Spleen (tissue), 11 donors: ENCODE data around the gene KANSL1L. TPM values are rescaled to one million over a fixed set of nuclear protein-coding genes. Genes with fewer than 3 reads are reported as not detected.
A peak's percentile ranks its signal among the peaks of the same experiment; 100 is the strongest.

Experiments
- DNase-seq: peaks from one replicate; pipeline ENCODE4 v3.0.0-alpha.2; 2020
- H3K27ac ChIP-seq, 8 donors: fragments of 200-600 bp; sonication (generic) in 7 of 8; 1 replicate in 4 of 8; 2 replicates in 4 of 8; pipeline versions ENCODE4 v1.5.0 to v1.8.0; 2016 to 2021; ENCODE audit warnings: inconsistent platforms in 4 of 8, mild to moderate bottlenecking in 4 of 8, moderate library complexity in 1 of 8
- H3K27me3 ChIP-seq, 7 donors: fragments of 200-600 bp; sonication (generic) in 6 of 7; replicated peaks in 1 of 7; 1 replicate in 4 of 7; 2 replicates in 3 of 7; pipeline versions ENCODE4 v1.5.0 to v1.8.0; 2016 to 2021; ENCODE audit warnings: inconsistent platforms in 3 of 7, mild to moderate bottlenecking in 1 of 7
- H3K36me3 ChIP-seq, 6 donors: fragments of 200-600 bp; sonication (generic) in 5 of 6; 1 replicate in 4 of 6; 2 replicates in 2 of 6; pipeline versions ENCODE4 v1.5.0 to v1.8.0; 2016 to 2021; ENCODE audit warnings: inconsistent platforms in 2 of 6
- H3K4me1 ChIP-seq, 6 donors: fragments of 200-600 bp; sonication (generic) in 5 of 6; 1 replicate in 3 of 6; 2 replicates in 3 of 6; pipeline versions ENCODE4 v1.5.0 to v1.8.0; 2016 to 2021; ENCODE audit warnings: inconsistent platforms in 3 of 6
- H3K4me3 ChIP-seq, 8 donors: fragments of 200-600 bp; sonication (generic) in 7 of 8; 1 replicate in 4 of 8; 2 replicates in 4 of 8; pipeline versions ENCODE4 v1.5.0 to v1.8.0; 2016 to 2021; ENCODE audit warnings: inconsistent platforms in 4 of 8, mild to moderate bottlenecking in 4 of 8, moderate library complexity in 2 of 8
- H3K9me3 ChIP-seq, 8 donors: fragments of 200-600 bp; sonication (generic) in 7 of 8; 1 replicate in 4 of 8; 2 replicates in 4 of 8; pipeline versions ENCODE4 v1.5.0 to v1.8.0; 2016 to 2021; ENCODE audit warnings: inconsistent platforms in 4 of 8
- CTCF ChIP-seq, 11 experiments: fragments of 200-600 bp in 7 of 11; fragments of 450-650 bp in 4 of 11; sonication (generic) in 4 of 11; IDR thresholded peaks in 8 of 11; conservative IDR thresholded peaks in 3 of 11; 1 replicate in 7 of 11; 2 replicates in 4 of 11; pipeline versions ENCODE4 v1.4.0 to v1.8.0; 2016 to 2021; ENCODE audit warnings: antibody characterized with exemption in 11 of 11, inconsistent platforms in 4 of 11, mild to moderate bottlenecking in 1 of 11
- POLR2A ChIP-seq, 3 donors: fragments of 450-650 bp; IDR thresholded peaks; one replicate each; pipeline ENCODE4 v1.5.1; 2017; ENCODE audit warnings: antibody characterized with exemption in 3 of 3, mild to moderate bottlenecking in 1 of 3
- POLR2AphosphoS5 ChIP-seq, 3 donors: sonication (generic); formaldehyde crosslinking; IDR thresholded peaks; one replicate each; pipeline ENCODE4 v1.5.1; 2017; ENCODE audit warnings: antibody characterized with exemption in 3 of 3
- WGBS, 5 donors: extraction: QIAGEN DNeasy Blood & Tissue Kit in 3 of 5; methylation state at CpG; one replicate each; pipeline versions ENCODE4 v1.1.5 to v1.1.7; 2013 to 2018; 5-methylcytosine and 5-hydroxymethylcytosine counted together
- intact Hi-C: fragments of 100-400 bp; cut with DNase I; formaldehyde crosslinking; loops from one replicate; pipeline ENCODE4 v1.15.0; 2023; ENCODE audit warnings: low total_unique reads
- polyA plus RNA-seq, 3 donors: library from polyadenylated mRNA; stranded (reverse); fragments of 200-250 nt; gene quantifications; one replicate each; pipeline ENCODE4 v1.2.1, GENCODE V29; 2013
- total RNA-seq, 7 donors: library from RNA; depleted of rRNA in 3 of 7; stranded (reverse); fragments of >200 nt in 3 of 7; fragmentation: NEBNext Ultra II Directional in 4 of 7; extraction: Animal tissue kit (Norgen Biotek cat#: 25700) in 4 of 7; gene quantifications; one replicate each; pipeline versions ENCODE4 v1.1.0 to v1.2.1, GENCODE V29; 2016 to 2021
- donor health status: healthy with polysubstance abuse.
- donor health status: DM: no; HTN: no; CAD: no; lungs with moderate emphysema.
- donor health status: DM: no; HTN: no; CAD: no.
- donor health status: Bipolar disorder and iron deficiency.
- donor health status: healthy.
- donor health status: DM: no; HTN: no; CAD: no.
- donor health status: DM: yes; HTN: yes; CAD: no.

Gene KANSL1L
- total and polyA plus RNA-seq, 10 donors, result 1.2 to 30.5 (median 15.3) TPM

- WGBS, 5 donors, result 0 to 1% (median 1%) methylated on average over 41 to 58 of the region's 58 CpGs
- H3K4me3 ChIP-seq, result peak within 1 kb of the TSS; percentile 74 to 99 (median 96)
- intact Hi-C loops, result no loop called here
Measured at GRCh38 chr2:210002158-210003157, 168.8 kb downstream of the KANSL1L start, which contains the start of gene RPE. Gene RPE (plus strand): TSS chr2:210002638. CDS start chr2:210002662, 24 bp downstream.

GRCh38 chr2:210000464-210001324 is 170.5 kb downstream of the KANSL1L start:
- DNase-seq, result peak; percentile 83
- 81 to 97% (median 96%) methylated on average over 10 to 32 of the region's 32 CpGs for WGBS, 5 donors
- H3K27me3 ChIP-seq, result no peaks in the 10 kb centered on the region
- H3K36me3 ChIP-seq, result peaks cover 0 to 5% (median 0%) of the 10 kb centered on the region in 6 donors
- intact Hi-C loops, result no loop called here
- H3K4me1 ChIP-seq, result peaks cover 14 to 44% (median 33%) of the 10 kb centered on the region in 6 donors
- TF ChIP-seq POLR2AphosphoS5 (IDR thresholded peaks at IDR 0.05) (no peak), POLR2A (IDR thresholded peaks at IDR 0.05) (no peak), CTCF (IDR thresholded peaks at IDR 0.05 in 8 of 11, conservative IDR thresholded peaks at IDR 0.05 in 3 of 11) (no peak)
- H3K4me3 ChIP-seq, result no peak overlapping the region
- no peaks in the 10 kb centered on the region for H3K9me3 ChIP-seq
- no peak overlapping the region for H3K27ac ChIP-seq

More at GRCh38 chr2:210002158-210003157, 168.8 kb downstream of the KANSL1L start, which contains the start of gene RPE:
- H3K27me3 ChIP-seq, result no peaks in the 10 kb centered on the region
- peaks cover 14 to 61% (median 47%) of the 10 kb centered on the region in 6 donors for H3K4me1 ChIP-seq
- H3K9me3 ChIP-seq, result no peaks in the 10 kb centered on the region
- peak; percentile 98 for DNase-seq
- H3K36me3 ChIP-seq, result peaks cover 0 to 13% (median 0%) of the 10 kb centered on the region in 6 donors
- peak in 4 of 11 experiments; percentile 7 to 39 (median 16) for TF ChIP-seq CTCF (IDR thresholded peaks at IDR 0.05 in 8 of 11, conservative IDR thresholded peaks at IDR 0.05 in 3 of 11)
- TF ChIP-seq POLR2AphosphoS5 (IDR thresholded peaks at IDR 0.05), result peak; percentile 88 to 94 (median 91)
- no peak for TF ChIP-seq POLR2A (IDR thresholded peaks at IDR 0.05)
- peak within 1 kb of the TSS; percentile 39 to 89 (median 86) for H3K27ac ChIP-seq

GRCh38 chr2:209998596-209998995 is 172.6 kb downstream of the KANSL1L start:
- no peaks in the 10 kb centered on the region for H3K36me3 ChIP-seq
- intact Hi-C loops, result no loop called here
- WGBS, 5 donors, result 52 to 85% (median 72%) methylated on average over 1 of the region's 1 CpG
- DNase-seq, result no peak
- H3K4me3 ChIP-seq, result no peak overlapping the region
- TF ChIP-seq CTCF (IDR thresholded peaks at IDR 0.05 in 8 of 11, conservative IDR thresholded peaks at IDR 0.05 in 3 of 11) (no peak), POLR2A (IDR thresholded peaks at IDR 0.05) (no peak), POLR2AphosphoS5 (IDR thresholded peaks at IDR 0.05) (no peak)
- H3K27ac ChIP-seq, result peak overlapping the region in 3 of 8 donors; percentile 32 to 48 (median 34)
- no peaks in the 10 kb centered on the region for H3K9me3 ChIP-seq
- H3K27me3 ChIP-seq, result no peaks in the 10 kb centered on the region
- H3K4me1 ChIP-seq, result peaks cover 6 to 23% (median 12%) of the 10 kb centered on the region in 6 donors
